Measurements from ENCODE around the gene CREB5.
A peak's percentile ranks its signal among the peaks of the same experiment; 100 is the strongest.

Gene CREB5

DNA sequence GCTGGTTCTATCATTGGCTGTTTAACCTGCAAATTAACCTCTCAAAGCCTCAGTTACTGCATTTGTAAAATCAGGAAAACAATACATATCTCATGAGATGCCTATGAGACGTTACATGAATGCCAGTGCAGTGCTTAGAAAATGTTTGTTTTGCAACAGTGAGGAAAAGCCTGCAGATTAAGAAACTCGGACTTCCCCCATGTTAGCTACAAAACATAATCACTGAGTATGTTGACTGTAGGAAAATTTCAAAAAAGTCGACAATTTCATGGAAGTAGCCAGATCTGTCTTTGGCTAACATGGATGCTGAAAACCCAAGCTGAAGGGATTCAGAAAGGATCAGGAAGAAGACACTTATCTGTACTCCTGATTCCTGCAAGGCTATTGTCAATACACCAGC lies 424.4 kb downstream of the CREB5 start:
- DNase-seq = no peak

- DNase-seq = no peak
Observed at GRCh38 chr7:28837216-28837615, 424.9 kb downstream of the CREB5 start.

DNA sequence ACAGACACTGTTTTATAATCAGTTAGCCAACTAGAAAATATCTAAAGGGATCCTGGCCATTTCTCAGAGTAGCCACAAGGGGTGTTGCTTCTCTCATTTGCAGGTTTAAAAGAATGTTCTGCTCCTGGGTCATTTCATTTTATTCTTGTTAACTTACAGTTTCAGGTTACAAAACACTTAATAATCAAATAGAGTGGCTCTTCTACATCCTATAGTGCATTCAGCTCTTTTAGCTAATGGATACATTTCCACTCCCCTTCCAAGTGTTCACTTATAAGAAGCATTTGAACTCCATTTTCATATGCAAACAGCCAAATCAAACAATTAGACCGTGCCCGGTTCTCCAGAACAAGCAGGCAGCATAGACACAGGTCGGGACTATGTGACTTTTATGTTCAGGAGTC lies 428.3 kb downstream of the CREB5 start:
- DNase-seq = no peak

DNA sequence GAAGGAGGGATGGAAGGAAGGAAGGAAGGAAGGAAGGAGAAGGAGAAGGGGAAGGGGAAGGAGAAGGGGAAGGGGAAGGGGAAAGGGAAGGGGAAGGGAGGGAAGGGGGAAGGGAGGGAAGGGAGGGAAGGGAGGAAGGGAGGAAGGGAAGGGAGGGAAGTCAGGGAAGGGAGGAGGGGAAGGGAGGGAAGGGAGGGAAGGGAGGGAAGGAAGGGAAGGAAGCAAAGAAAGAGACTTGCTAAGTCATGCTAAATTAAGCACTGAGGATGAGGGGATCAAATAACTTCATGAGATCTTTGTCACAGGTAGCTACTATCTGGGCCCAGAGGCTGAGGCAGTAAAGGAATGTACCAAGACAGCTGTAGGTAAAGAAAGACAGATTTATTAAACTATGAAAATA lies 429.4 kb downstream of the CREB5 start:
- DNase-seq = no peak

DNA sequence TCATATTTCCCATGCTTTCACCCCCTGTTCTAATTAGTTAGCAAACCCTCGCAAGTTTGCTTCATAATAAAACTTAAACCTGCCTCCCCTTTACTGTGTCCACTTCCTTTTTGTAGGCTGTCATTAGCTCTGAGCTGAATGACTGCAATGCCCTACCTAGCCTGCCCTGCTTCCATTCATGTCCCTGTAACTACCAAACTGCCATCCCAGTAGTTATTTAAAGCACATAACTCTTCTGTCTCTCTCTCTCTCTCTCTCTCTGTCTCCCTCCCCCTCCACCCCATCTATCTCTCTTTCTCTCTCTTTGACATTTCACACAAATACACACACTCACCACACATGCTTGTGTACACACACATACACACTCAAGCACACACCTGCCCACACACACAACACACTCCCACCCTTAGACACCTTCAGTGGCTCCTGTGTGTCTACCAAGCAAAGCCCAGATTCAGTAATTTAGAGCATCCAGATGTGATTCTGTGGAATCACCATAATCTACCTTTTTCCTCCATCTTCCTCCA lies 430.5 kb downstream of the CREB5 start:
- no peak for DNase-seq

- no peak for DNase-seq
Observed at GRCh38 chr7:28845106-28845505, 432.8 kb downstream of the CREB5 start.

GRCh38 chr7:28847176-28847575 lies 434.9 kb downstream of the CREB5 start:
- no peak for DNase-seq

GRCh38 chr7:28847681-28848080 lies 435.4 kb downstream of the CREB5 start:
- no peak for DNase-seq

DNA sequence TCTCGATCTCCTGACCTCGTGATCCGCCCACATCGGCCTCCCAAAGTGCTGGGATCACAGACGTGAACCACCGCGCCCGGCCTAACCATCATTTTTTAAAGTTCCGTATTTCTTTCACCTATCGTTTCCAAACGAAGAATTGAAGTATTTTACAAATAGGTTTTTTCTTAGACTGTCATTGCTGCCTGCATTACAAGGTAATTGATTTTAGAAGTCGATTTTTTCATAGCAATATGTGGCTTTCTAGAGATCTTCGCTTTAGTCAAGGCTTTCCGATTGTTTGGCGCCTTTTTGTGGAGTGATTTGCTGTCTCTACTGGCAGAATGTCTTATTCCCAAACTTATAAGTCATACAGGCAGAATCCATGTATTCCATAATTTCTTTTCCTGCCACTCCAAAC lies 436.6 kb downstream of the CREB5 start:
- DNase-seq = no peak

DNA sequence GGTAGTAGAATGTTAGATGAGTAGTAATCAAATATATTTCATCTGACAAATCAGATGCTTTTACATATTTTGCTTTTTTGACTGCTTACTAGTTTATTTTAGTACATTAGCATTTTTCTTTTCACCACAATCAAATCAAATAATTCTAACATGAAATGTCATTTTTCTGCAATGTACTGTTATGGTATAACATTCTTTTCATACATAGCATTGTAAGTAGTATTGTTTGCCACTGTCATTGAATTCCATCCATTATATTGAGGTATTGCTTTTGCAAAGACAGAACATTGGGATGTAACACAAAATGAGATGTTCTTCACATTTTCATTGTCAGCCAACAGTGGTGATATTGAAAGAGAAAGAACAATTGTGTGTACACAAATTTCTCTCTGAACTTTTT lies 438.4 kb downstream of the CREB5 start:
- no peak for DNase-seq

GRCh38 chr7:28853150-28853549 lies 440.8 kb downstream of the CREB5 start:
- no peak for DNase-seq

DNA sequence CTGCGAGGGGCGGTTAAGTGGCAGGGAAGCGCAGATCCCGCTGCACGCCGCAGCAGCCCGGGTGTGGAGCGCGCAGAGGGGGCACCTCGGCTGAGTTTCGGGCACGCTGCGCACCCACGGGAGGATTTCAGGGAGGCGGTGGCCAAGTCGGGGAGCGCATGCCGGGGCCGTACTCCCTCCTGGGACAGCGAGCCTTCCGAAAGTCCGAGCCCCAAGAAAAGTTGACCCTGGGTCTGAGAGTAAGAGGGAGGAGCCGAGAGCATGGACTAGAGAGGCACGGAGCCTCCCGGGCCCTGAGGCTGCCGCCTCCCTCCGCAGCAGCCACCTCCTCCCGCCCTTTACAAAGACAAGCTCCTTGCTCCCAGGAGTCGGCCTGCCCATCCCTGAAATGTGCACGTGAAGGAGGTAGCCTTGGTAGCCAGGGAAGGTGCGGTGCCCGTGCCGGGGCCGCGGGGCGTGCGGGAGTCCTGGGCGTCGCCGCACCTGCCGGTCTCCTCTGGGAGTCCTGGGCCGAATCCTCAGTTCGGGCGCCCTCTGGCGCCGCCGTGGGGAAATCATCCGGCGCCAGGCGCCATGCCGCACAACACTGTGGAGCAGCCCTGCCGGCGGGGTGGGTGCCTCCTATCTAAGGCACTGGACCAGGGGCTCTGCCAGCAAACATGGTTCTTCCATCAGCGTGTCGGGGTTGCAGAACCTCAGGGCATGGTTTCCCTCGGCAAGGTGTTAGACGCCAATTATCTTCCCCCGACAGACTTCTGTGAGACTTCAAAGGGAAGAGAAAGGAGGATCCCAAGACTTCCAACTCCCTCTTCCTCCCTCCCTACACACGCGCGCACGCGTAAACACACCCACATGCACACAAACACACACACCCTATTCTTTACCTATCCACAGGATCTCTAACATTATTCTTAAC lies 441.8 kb downstream of the CREB5 start:
- DNase-seq = peak; percentile 67

GRCh38 chr7:28854750-28855074 lies 442.4 kb downstream of the CREB5 start:
- no peak for DNase-seq

- no peak for DNase-seq
Observed at GRCh38 chr7:28855538-28856217, 443.4 kb downstream of the CREB5 start.

GRCh38 chr7:28856656-28857055 lies 444.3 kb downstream of the CREB5 start:
- DNase-seq = no peak

DNA sequence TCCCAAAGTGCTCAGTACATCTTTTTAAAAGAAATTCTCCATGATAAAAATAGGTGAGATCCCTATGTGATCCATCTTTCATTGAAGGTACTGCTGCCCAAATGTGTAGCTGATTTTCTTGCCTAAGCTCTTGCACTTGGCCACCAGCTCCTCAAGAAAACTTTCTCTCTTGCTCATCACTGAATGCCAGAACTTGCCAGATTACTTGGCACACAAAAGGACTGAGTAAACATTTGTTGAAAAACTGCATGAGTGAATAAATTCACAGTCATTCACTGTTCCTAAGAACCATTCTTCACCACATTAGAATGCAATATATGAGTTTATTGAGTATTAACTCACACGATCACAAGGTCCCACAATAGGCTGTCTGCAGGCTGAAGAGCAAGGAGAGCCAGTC lies 445.9 kb downstream of the CREB5 start:
- DNase-seq = no peak

DNA sequence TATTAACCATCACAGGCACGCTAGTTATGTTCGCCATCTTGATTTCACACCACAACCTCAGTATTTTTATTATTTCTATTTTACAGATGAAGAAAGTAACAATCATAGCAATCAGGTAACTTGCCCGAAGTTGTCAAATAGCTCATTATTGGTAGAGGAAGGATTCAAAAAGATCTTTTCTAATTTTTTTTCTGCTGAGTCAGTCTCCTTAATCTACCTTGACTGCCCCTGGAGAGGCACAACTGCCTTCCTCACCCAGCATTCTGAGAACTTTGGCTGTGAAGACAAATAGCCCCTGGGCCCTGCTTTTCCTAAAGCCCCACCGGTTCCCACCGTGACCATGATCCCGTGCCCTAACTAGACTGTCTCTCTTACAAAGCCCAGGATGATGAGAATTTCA lies 446.6 kb downstream of the CREB5 start:
- DNase-seq = no peak

DNA sequence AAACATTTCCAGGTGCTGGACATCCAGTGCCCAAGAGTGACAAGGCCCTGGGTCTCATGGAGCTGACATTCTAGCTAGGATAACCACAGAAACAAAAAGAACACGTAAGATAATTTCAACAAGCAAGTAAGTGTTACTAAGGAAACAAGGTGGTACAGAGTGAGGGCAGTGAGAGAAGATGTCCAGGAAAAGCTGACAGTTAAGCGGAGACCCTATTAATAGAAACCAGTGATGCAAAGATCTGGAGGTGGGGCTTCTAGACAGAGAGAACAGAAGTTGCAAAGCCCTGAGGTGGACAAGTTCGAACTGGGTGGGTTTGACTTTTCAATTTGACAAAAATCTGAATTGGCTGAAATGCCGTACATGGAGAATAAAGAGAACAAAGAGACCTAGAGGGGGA lies 449.5 kb downstream of the CREB5 start:
- DNase-seq = no peak

- no peak for DNase-seq
Observed at GRCh38 chr7:28862595-28863272, 450.4 kb downstream of the CREB5 start.

DNA sequence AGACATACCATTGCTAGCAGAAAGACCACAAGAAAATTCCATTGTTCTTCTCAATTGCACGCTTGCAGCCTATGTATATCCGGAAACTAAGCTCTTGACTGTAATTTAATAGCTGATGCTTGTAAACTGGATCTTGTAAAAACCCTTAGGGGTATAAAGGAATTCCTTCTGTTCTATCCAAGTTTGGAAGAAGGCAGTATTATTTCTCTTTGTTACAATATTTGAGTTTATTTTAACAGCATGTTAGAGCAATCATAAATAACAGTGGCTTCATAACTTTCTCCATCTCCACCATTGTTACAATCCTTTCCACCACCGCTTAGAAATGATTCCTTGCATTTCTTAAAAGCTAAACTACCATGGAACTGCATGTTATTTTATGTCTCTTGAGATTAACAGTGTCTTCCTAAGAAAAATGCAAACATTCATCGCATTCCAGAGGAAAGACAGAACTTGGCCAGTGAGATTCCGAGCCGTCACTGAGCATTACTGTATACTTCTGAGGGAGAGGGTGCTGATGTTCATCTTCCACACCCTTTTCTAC lies 453.4 kb downstream of the CREB5 start:
- DNase-seq = no peak

DNA sequence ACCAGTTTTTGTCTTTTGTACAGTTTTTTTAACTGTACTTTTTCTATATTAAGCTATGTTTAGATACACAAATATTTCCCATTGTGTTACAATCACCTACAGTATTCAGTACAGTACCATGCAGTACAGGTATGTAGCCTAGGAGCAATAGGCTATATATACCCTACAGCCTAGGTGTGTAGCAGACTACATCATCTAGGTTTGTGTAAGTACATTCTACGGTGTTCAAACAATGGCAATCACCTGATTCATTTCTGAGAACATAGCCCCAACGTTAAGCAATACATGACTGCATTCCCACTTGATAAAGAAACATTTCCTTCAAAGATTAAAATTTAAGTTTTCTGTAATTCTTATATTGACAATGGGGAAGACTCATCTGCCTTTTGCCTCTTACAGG lies 456.4 kb downstream of the CREB5 start:
- DNase-seq = no peak

DNA sequence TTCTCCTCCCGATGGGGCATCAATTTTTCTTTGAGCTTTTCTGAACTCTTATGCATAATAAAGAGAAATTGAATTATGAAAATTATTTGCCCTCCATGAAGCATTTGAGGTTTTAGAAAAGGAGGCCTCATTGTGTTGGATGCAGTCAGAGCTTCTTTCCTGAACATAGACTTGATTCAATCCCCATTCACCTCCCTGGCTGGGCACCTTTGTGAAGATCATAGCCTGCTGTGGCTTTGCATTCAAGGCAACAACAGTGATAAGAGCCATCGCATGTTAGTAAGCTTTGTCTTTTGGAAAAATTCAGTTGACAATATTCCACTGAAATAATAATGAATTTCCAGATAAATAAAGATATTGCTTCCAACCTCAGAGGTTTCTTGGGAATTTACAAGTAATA lies 458.8 kb downstream of the CREB5 start:
- DNase-seq = no peak

DNA sequence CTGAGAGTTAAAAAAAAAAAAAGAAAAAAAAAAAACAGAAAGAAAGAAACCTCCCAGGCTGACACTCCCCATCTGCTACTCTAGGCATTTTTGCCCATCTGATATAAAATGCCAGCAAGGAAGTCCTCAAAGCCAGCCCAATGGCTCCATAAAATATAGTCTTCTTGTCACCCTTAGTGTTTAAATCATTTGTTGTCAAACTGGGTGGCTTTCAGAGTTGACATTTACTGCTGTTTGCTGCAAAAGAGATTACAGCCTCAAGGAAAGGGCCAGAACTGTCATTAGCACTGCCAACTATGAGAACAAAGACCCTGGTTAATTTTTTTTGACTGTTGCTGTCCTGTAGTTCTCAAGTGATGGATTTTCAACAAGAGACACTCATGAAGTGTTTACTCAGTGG lies 459.3 kb downstream of the CREB5 start:
- DNase-seq = no peak

- no peak for DNase-seq
Observed at GRCh38 chr7:28872226-28872625, 459.9 kb downstream of the CREB5 start.
